Left cardiac atrium (tissue), 4 donors: ENCODE measurements around the gene FAM131C. TPM values are rescaled to one million over a fixed set of nuclear protein-coding genes. Genes with fewer than 3 reads are reported as not detected.

Experiments
- ATAC-seq, 2 donors: fragments of 200-7000 bp; cut with Tn5 transposase; one replicate each; pipeline ENCODE4 v1.9.1; 2020; ENCODE audit warnings: mild to moderate bottlenecking in 2 of 2, moderate library complexity in 2 of 2
- DNase-seq: peaks from one replicate; pipeline ENCODE4 v3.0.0-alpha.2; 2020
- intact Hi-C, 2 donors: fragments of 100-400 bp; cut with DNase I; formaldehyde crosslinking; loops; one replicate each; pipeline versions ENCODE4 v1.14.1 to v1.15.1; 2022 to 2023
- long read RNA-seq: library from polyadenylated mRNA; unstranded; transcript quantifications from one replicate; pipeline ENCODE4 v2.0.0, GENCODE V29; 2021
- total RNA-seq, 2 donors: library from RNA; stranded (reverse); fragmentation: NEBNext Ultra II Directional; extraction: Animal tissue kit (Norgen Biotek cat#: 25700); gene quantifications; one replicate each; pipeline ENCODE4 v1.2.1, GENCODE V29; 2021
- donor health status: DM: no; HTN: yes; CAD: no.
- donor health status: DM: no; HTN: yes; CAD: no; lungs with severe emphysema.
- donor health status: DM: yes; HTN: yes; CAD: no.
- donor health status: Dilated cardiomyopathy.

The FAM131C gene, protein sequence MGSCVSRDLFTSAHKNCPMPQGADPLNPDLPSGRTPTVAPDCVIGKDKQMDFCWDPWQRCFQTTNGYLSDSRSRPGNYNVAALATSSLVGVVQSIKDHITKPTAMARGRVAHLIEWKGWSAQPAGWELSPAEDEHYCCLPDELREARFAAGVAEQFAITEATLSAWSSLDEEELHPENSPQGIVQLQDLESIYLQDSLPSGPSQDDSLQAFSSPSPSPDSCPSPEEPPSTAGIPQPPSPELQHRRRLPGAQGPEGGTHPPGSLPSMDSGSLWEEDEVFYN
- 1 to 10 TPM; 3.2 to 6.5 TPM for total RNA-seq
- long read RNA-seq, partial matches to known transcripts: 1 of 3 reads
- long read RNA-seq, other reads (novel, unspliced or antisense): 1 of 3 reads

DNA sequence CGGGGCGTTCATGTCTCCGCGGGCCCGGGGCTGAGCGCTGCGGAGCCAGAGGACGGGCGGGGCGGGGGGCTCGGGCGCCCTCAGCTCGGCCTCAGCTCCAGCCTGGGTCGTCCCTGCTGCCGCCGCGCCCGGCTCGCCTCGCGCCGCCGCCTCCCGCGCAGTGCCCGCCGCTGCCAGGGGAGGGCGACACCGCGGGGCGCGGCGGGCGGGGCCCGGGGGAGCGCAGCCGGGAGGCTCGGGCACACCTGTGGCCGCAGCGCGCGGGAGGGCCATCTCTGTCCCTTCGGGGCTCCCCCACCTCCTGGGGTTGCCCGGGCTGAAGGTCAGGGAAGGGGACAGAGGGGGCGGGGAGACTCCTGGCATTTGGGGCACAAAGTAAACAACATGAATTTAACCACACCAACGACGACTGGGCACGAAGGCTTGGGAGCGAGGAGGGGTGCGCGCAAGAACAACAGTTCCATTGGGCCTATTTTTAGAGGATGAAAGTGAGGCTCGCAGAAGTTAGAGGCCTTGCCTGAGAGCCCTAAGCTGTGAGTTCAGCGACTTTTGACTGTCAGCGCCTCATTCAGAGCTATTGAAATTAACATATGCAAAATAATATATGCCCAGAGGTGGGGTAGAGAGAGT, at the start of gene FAM131C:
TSS of gene FAM131C (minus strand) at position 162 of the 630 bp plus-strand sequence. CDS start 209 bp downstream, outside the sequence.
- intact Hi-C loops: no loop called here
- DNase-seq (no peak), ATAC-seq (peak; percentile 4 to 49)

DNA sequence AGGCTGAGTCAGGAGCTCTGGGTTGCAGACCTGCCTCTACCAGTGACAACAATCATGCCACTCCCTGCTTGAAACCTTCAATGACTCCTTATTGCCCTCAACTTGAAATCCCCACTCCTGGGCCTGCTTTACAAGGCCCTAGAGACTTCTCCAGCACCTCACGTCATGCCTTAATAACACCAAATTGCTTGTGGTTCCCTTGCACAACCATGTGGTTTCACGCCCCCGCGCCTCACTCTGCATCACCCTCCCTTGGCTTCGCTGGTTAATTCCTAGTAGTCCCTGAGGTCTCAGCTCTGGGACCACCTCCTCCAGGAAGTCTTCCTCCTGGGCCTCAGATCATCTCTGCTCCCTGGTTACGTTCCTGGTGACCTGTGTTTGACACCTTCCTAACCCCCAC, 49.5 kb upstream of the FAM131C start:
- intact Hi-C loops: no loop called here
- peak; percentile 10 to 29 for ATAC-seq
- DNase-seq: no peak

DNA sequence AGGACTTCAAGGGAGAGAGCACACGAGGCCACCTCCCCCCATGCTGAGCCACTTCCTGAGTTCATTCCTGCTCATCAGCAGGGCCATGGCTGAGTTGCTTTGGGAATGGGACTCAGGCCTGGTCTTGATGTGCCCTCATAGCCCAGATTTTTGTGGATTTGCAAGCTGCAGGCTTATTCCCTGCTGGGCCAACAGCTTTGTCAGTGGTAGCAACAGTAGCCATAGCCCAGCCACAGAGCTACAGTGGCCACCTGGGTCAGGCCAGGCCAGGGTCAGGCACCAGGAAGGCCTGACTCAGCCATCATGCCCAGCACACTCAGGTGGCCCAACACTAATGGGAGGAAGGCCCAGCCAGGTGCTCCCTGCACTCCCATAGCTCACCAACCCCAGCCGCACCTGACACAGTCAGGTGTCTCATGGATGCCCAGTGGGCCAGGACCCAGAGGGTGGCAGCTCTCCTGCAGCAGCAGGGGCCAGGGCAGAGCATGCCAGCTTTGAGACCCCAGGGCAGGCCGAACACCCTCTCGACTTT, 49.0 kb upstream of the FAM131C start:
- ATAC-seq (no peak), DNase-seq (no peak)
- intact Hi-C loops: no loop called here

GRCh38 chr1:16120940-16121410, 47.5 kb upstream of the FAM131C start:
- intact Hi-C loops: no loop called here
- ATAC-seq (no peak), DNase-seq (no peak)

DNA sequence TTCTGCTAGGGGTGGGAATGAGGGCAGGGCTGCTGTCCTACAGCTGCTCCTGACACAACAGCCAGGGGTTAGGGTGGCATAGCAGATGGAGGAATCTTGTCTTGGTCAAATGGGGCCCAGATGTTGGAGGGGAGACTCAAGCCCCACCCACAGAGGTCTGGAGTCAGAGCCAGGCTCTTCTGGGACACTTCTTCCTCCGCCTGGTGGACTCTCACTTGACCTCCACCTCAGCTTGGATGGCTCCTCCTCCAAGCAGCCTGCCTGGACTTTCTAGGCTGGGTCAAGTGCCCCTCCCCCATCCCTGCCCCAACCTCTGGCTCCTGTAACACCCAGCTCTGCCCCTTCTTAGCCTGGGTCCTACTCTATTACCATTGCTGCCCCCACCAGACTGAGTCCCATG, 47.0 kb upstream of the FAM131C start:
- no peak for ATAC-seq
- intact Hi-C loops: no loop called here

DNA sequence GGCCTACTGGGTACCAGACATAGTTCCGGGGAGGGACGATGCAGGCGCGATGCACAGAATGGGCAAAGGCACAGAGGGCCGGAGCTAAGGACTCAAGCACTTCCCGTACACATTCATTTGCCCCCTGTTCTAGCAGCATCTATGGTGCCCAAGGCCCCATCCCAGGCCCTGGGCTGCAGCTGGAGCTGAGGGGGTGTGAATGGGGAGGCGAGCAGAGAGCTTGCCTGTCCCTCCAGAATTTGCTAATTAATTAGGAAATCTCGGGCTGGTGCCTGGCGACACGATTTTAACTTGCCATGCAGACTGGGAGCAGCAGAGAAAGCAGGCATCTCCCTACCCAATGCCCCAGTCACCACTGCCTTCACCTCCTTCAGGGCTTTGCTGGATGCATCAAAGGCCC, 46.5 kb upstream of the FAM131C start:
- ATAC-seq (no peak), DNase-seq (no peak)
- intact Hi-C loops: no loop called here

More for the DNA sequence above, 47.0 kb upstream of the FAM131C start:
- no peak for DNase-seq

- intact Hi-C loops: no loop called here
- DNase-seq (no peak), ATAC-seq (no peak)
Observed at GRCh38 chr1:16119504-16119903, 46.1 kb upstream of the FAM131C start.

DNA sequence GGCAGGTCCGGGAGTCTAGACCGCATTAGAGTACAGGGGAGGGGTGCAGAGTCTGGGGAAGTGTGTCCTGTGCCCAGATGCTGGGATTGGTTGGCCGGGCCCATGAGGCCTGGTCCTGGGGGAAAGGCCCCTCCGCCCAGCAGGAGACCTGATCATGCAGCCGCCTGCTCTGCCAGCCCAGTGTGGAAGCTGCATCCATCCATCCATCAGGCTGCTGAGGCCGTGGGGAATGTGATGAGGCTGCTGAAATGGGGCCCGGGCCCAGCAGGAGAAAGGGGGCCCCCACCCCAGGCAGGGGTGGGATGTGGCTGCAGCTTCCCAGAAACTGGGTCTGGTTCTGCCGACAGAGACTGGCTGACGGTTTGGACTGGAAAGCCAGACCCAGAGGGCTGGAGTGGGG, 45.3 kb upstream of the FAM131C start:
- intact Hi-C loops: no loop called here
- ATAC-seq: no peak

GRCh38 chr1:16117936-16118335, 44.5 kb upstream of the FAM131C start:
- ATAC-seq (no peak), DNase-seq (no peak)

More for the DNA sequence above, 45.3 kb upstream of the FAM131C start:
- DNase-seq: no peak

GRCh38 chr1:16117369-16117768, 43.9 kb upstream of the FAM131C start:
- DNase-seq (no peak), ATAC-seq (no peak)
- intact Hi-C loops: no loop called here

More at GRCh38 chr1:16117936-16118335, 44.5 kb upstream of the FAM131C start:
- intact Hi-C loops: no loop called here

DNA sequence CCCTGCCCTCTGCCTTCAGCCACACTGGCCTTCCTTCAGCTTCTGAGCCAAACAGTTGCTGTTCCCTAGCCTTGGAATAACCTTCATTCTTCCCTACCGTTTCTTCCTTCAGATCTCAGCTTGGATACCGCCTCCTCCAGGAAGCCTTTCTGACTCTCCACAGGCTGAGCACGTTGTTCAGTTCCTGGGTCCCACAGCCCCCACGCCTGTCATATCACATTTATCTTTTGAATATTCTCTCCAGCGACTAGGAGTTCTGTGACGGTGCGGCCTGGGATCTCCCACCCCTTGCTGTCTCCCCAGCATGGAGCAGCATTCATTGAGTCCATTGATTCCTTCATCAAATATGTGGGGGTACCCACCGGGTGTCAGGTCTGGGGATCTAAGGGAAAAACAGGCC, 43.2 kb upstream of the FAM131C start:
- DNase-seq: no peak
- intact Hi-C loops: no loop called here
- no peak for ATAC-seq

DNA sequence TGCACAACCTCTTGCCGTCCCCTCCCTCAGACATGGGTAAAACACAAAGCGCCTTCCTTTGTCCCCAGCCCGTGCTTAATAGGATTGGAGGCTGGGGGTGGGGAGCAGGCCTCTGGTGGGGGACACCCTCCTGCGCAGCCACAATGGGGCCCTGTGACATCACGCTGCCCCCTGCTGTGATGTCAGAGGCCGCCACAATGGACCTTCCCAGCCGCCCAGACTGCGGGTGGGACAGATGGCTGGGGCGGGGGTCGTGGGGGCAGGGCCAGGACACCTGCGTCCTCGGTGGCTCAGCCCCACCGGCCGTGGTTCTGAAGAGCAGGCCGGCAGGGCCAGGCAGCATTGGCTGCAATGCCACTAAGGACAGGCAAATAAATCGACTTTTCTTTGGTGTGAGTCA, 42.6 kb upstream of the FAM131C start:
- DNase-seq: no peak
- ATAC-seq: no peak
- intact Hi-C loops: no loop called here

GRCh38 chr1:16115468-16115983, 42.1 kb upstream of the FAM131C start:
- DNase-seq (no peak), ATAC-seq (no peak)
- intact Hi-C loops: no loop called here

GRCh38 chr1:16114527-16115467, 41.3 kb upstream of the FAM131C start:
- ATAC-seq: no peak
- intact Hi-C loops: no loop called here
- DNase-seq: no peak

GRCh38 chr1:16112596-16113555, 39.4 kb upstream of the FAM131C start:
- peak in 1 of 2 donors; percentile 24 for ATAC-seq
- no peak for DNase-seq
- intact Hi-C loops: no loop called here

DNA sequence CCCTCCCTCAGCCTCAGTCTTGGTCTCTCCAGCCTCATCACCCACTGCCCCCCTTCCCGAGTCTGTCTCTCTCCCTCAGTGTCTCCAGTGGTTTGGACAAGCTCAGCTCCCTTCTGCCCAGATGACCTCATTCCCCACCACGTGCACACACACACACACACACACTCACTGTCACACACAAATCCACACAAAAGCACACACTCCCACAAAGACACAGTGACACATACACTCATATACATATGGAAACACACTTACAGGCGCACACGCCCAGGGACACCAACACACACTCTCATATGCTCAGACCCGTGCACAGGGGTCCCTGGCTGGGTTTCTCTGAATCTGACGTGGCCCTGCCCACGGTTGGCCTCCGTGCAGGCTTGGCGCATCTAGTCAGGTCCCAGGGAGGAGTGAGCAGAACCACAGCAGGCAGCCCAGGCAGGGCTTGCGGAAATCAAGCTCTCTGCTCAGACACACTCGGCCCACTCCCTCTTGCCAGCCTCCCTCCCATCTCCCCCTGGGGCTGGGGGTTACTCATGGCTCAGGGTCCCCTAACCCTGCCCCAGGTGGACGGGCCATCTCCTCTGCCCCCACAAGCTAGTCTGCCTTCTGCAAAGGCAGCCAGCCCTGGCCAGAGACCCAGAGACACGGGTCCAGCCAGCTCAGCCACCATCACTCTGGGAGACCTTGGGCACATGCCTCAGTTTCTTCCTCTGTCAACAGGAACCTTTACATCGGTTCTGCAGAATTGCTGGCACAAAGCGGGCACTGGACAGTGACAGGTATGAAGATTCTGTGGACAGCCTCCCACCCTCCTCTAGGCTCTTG, 38.5 kb upstream of the FAM131C start:
- DNase-seq: no peak
- intact Hi-C loops: no loop called here
- peak; percentile 68 to 82 for ATAC-seq

- ATAC-seq: no peak
- DNase-seq: no peak
- intact Hi-C loops: no loop called here
Observed at GRCh38 chr1:16110884-16111283, 37.4 kb upstream of the FAM131C start.
